IPS DF 4.7 (cell line): ENCODE results near the gene ESR1.
A peak's percentile ranks its signal among the peaks of the same experiment; 100 is the strongest.

Source experiments
- DNase-seq: peaks from one replicate; pipeline ENCODE4 v3.0.0-alpha.2; 2013; ENCODE audit warnings: low spot score; ENCODE audit errors: extremely low read depth

The ESR1 gene

GRCh38 chr6:151807513-151808370 is at the start of gene ESR1:
ESR1 (plus strand) TSS chr6:151807682; CDS start chr6:151807913, 231 bp downstream.
- DNase-seq: peak; percentile 30

- no peak for DNase-seq
Observed at GRCh38 chr6:151760486-151760885, 47.0 kb upstream of the ESR1 start.

- DNase-seq: no peak
Observed at GRCh38 chr6:151761851-151762250, 45.6 kb upstream of the ESR1 start.

GRCh38 chr6:151762817-151763216 is 44.7 kb upstream of the ESR1 start:
- no peak for DNase-seq

- no peak for DNase-seq
Observed at GRCh38 chr6:151763303-151763702, 44.2 kb upstream of the ESR1 start.

- DNase-seq: peak; percentile 85
Observed at GRCh38 chr6:151763938-151764680, 43.4 kb upstream of the ESR1 start.

GRCh38 chr6:151765444-151765886 is 42.0 kb upstream of the ESR1 start:
- DNase-seq: no peak

- DNase-seq: no peak
Observed at GRCh38 chr6:151772446-151772845, 35.0 kb upstream of the ESR1 start.

- DNase-seq: no peak
Observed at GRCh38 chr6:151773382-151773781, 34.1 kb upstream of the ESR1 start.

- no peak for DNase-seq
Observed at GRCh38 chr6:151782560-151782959, 24.9 kb upstream of the ESR1 start.

GRCh38 chr6:151783692-151784091 is 23.8 kb upstream of the ESR1 start:
- no peak for DNase-seq

GRCh38 chr6:151784441-151785214 is 22.9 kb upstream of the ESR1 start:
- DNase-seq: no peak

- no peak for DNase-seq
Observed at GRCh38 chr6:151796842-151797530, 10.5 kb upstream of the ESR1 start.

GRCh38 chr6:151803743-151804142 is 3.7 kb upstream of the ESR1 start:
- DNase-seq: no peak

GRCh38 chr6:151804585-151805285 is 2.7 kb upstream of the ESR1 start:
- no peak for DNase-seq

- no peak for DNase-seq
Observed at GRCh38 chr6:151805286-151805840, 2.1 kb upstream of the ESR1 start.

- no peak for DNase-seq
Observed at GRCh38 chr6:151806757-151807512, 547 bp upstream of the ESR1 start.

- DNase-seq: no peak
Observed at GRCh38 chr6:151808371-151809241, 1.1 kb downstream of the ESR1 start.
